Measurements from ENCODE around the gene MNT.

- TF ChIP-seq CTCF (IDR thresholded peaks at IDR 0.05): no peak
- no peak for TF ChIP-seq POLR2A (IDR thresholded peaks at IDR 0.05)
These were observed 36.8 kb downstream of the MNT start for GRCh38 chr17:2363851-2364762.

All from transverse colon (tissue), 3 donors.